Measurements from ENCODE around the gene STIM1.

- TF ChIP-seq CTCF (IDR thresholded peaks at IDR 0.05; ENCODE audit: low read length): no peak
- TF ChIP-seq EZH2 (IDR thresholded peaks at IDR 0.05; ENCODE audit: borderline replicate concordance, low read length): no peak
Observed at GRCh38 chr11:3859373-3859881, 4.0 kb downstream of the STIM1 start.

Measured in OCI-LY1 (cell line).